Subcutaneous abdominal adipose tissue (tissue), 5 donors: Measurements from ENCODE around the gene SHPK.
A peak's percentile ranks its signal among the peaks of the same experiment; 100 is the strongest.

Experiments used
- H3K27ac ChIP-seq: one replicate; pipeline ENCODE4 v1.7.0; 2013; ENCODE audit warnings: low read depth, mild to moderate bottlenecking, inconsistent platforms, low read length, moderate library complexity
- H3K27me3 ChIP-seq, 5 donors: one replicate each; pipeline ENCODE4 v1.7.0; 2013; ENCODE audit warnings: low read length in 5 of 5, inconsistent platforms in 1 of 5; ENCODE audit not compliant: control insufficient read depth in 5 of 5, insufficient read depth in 4 of 5
- H3K36me3 ChIP-seq, 5 donors: one replicate each; pipeline ENCODE4 v1.7.0; 2013; ENCODE audit warnings: low read length in 5 of 5; ENCODE audit not compliant: control insufficient read depth in 5 of 5, insufficient read depth in 5 of 5
- H3K4me1 ChIP-seq, 5 donors: one replicate each; pipeline ENCODE4 v1.7.0; 2013; ENCODE audit warnings: low read length in 5 of 5, mild to moderate bottlenecking in 3 of 5, moderate library complexity in 1 of 5; ENCODE audit not compliant: control insufficient read depth in 5 of 5, insufficient read depth in 5 of 5
- H3K4me3 ChIP-seq, 5 donors: one replicate each; pipeline ENCODE4 v1.7.0; 2013; ENCODE audit warnings: low read length in 5 of 5, low read depth in 1 of 5
- H3K9ac ChIP-seq, 5 donors: one replicate each; pipeline ENCODE4 v1.7.0; 2013; ENCODE audit warnings: low read length in 5 of 5, mild to moderate bottlenecking in 4 of 5, moderate library complexity in 3 of 5
- H3K9me3 ChIP-seq, 5 donors: one replicate each; pipeline ENCODE4 v1.7.0; 2013; ENCODE audit warnings: low read length in 5 of 5; ENCODE audit not compliant: control insufficient read depth in 5 of 5
- donor health status: healthy.
- donor health status: healthy.
- donor health status: healthy.
- donor health status: healthy.
- donor health status: healthy.

SHPK gene

DNA sequence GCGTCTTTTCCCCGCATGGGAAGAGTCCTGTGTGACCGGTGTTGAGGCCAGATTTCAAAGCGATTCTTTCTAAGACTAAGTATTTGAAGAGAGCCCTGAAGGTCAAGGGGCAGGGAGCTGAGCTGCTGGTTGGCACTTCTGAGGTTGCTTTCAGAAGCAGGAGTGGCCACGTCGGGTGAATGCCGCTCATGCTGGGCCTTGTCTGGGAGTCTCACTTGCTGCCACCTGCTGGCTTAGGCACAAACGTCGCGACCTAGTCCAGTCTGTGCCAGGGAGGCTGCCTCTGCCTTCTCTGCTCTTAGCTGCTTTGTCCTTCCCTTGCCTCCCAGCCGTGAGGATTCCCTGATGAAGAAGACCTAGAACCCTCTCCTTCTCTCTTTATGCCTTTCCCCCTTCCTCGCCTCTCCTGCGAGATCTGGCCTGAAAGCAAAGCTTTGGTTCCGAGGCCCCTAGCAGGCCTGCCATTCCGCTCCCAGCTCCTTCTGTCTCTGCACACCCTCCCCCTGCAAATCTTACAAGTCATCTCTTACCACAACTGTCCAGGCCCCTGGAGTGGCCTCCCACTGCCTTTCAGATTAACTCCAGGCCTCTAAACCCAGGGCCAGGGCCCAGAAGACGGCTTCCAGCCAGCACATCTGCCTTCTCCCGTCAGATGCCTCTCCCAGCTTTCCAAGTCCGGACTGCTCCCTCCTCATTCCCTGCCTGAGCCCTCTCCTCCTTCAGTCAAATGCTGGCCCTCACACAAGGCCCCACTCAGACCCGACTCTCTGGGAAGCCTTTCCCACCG, 11.9 kb upstream of the SHPK start:
- Histone ChIP-seq H3K36me3 (peaks cover 0 to 57% (median 20%) of the 10 kb centered on the region in 5 donors), H3K27me3 (no peaks in the 10 kb centered on the region), H3K4me3 (no peak overlapping the region), H3K9me3 (no peaks in the 10 kb centered on the region), H3K4me1 (peaks cover 2 to 17% (median 13%) of the 10 kb centered on the region in 5 donors), H3K27ac (peak overlapping the region; percentile 37), H3K9ac (peak overlapping the region in 2 of 5 donors; percentile 49 to 67)

- Histone ChIP-seq H3K27me3 (no peaks in the 10 kb centered on the region), H3K9me3 (no peaks in the 10 kb centered on the region), H3K36me3 (peaks cover 0 to 59% (median 20%) of the 10 kb centered on the region in 5 donors), H3K4me1 (peaks cover 2 to 17% (median 13%) of the 10 kb centered on the region in 5 donors), H3K4me3 (no peak overlapping the region), H3K9ac (peak overlapping the region in 2 of 5 donors; percentile 49 to 67), H3K27ac (peak overlapping the region; percentile 37)
Observed at GRCh38 chr17:3647251-3647650, 11.2 kb upstream of the SHPK start.

GRCh38 chr17:3645310-3645709, 9.3 kb upstream of the SHPK start:
- Histone ChIP-seq H3K9me3 (no peaks in the 10 kb centered on the region), H3K27me3 (no peaks in the 10 kb centered on the region), H3K36me3 (peaks cover 0 to 67% (median 26%) of the 10 kb centered on the region in 5 donors), H3K27ac (no peak overlapping the region), H3K9ac (no peak overlapping the region), H3K4me1 (peaks cover 2 to 17% (median 13%) of the 10 kb centered on the region in 5 donors), H3K4me3 (no peak overlapping the region)

GRCh38 chr17:3643889-3644349, 7.9 kb upstream of the SHPK start:
- Histone ChIP-seq H3K4me3 (no peak overlapping the region), H3K27me3 (no peaks in the 10 kb centered on the region), H3K9me3 (no peaks in the 10 kb centered on the region), H3K36me3 (peaks cover 0 to 61% (median 27%) of the 10 kb centered on the region in 5 donors), H3K27ac (no peak overlapping the region), H3K9ac (no peak overlapping the region), H3K4me1 (peaks cover 2 to 17% (median 13%) of the 10 kb centered on the region in 5 donors)

DNA sequence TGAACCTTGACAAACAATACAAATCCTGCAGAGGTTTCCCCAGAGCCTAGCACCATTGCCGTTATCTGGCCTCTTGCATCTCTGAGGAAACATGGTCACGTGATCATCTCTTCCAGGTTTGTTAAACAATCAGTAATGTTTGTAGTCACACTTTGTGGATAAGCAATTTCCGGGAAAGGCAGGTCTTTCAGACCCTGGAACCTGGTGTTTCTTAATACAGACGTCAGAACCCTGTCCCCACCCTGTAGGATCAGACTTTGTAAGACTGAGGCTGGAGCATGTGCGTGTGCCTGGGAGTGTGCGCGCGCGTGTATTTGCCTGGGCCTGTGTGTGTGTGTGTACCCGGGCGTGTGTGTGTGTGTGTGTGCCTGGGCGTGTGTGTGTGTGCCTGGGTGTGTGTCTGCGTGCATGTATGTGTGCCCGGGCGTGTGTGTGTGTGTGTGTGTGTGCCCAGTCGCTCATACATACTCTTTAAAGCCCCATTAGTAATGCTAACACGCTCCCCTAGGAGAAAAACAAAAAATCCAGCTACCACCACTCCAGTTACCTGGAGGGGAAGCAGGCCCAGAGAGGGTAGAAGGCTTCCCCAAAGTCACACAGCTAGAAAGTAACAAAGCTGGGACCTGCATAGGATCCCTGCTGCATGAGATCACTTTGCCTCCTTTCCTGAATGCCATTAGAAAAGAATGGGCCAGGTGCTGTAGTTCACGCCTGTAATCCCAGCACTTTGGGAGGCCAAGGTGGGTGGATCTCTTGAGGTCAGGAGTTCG, 5.9 kb upstream of the SHPK start:
- H3K9ac ChIP-seq: no peak overlapping the region
- peaks cover 0 to 13% (median 12%) of the 10 kb centered on the region in 5 donors for H3K4me1 ChIP-seq
- peaks cover 0 to 47% (median 24%) of the 10 kb centered on the region in 5 donors for H3K36me3 ChIP-seq
- H3K4me3 ChIP-seq: no peak overlapping the region
- H3K9me3 ChIP-seq: no peaks in the 10 kb centered on the region
- no peaks in the 10 kb centered on the region for H3K27me3 ChIP-seq
- H3K27ac ChIP-seq: no peak overlapping the region

DNA sequence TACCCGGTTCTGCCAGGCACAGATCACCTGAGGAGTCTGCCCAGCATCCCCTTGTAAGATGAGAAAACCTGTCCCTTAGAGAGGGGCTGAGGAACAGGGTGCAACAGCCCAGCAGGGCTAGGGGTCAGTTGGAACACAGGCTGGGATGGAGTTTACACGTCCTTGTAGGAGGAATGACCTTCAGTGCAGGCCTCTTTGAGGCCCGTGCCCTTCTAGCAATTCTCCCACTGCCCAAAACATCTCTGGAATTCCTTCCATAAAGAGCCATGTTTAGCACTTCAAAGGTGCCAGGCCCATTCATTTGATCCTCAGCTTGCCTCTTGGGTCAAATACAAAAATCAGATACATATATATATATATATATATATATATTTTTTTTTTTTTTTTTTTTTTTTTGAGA, 5.0 kb upstream of the SHPK start:
- Histone ChIP-seq H3K9me3 (no peaks in the 10 kb centered on the region), H3K36me3 (peaks cover 0 to 47% (median 24%) of the 10 kb centered on the region in 5 donors), H3K27me3 (no peaks in the 10 kb centered on the region), H3K27ac (no peak overlapping the region), H3K4me3 (no peak overlapping the region), H3K9ac (no peak overlapping the region), H3K4me1 (peaks cover 0 to 19% (median 15%) of the 10 kb centered on the region in 5 donors)

DNA sequence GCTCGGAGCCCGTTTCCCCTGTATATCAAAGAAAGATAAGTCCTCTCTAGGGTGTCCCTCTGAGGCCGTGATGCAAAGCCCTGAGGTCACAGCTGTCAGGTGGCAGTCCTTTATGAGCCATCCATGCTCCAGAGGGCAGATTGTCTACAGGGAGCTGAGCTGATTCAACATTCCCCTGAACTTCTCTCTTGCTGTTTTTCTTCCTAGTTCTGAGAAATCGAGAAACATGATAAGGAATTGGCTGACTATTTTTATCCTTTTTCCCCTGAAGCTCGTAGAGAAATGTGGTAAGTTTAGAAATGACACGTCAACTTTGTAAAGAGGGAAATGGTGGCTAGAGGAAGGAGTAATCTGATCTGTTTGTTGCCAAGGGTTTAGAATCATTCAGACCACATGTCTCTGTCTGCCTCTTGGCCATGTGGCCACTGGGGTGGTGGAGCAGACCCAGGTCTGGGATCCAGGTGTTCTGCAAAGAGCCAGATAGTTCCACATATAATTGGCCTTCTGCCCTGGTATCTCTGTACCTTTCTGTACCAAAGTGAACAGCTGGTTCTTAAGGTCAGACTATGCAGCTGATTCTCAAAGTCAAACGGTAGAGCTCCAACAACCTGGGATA, 4.0 kb upstream of the SHPK start:
- Histone ChIP-seq H3K4me3 (no peak overlapping the region), H3K36me3 (peaks cover 0 to 43% (median 21%) of the 10 kb centered on the region in 5 donors), H3K9me3 (no peaks in the 10 kb centered on the region), H3K9ac (peak overlapping the region in 3 of 5 donors; percentile 10 to 26 (median 11)), H3K27ac (no peak overlapping the region), H3K27me3 (no peaks in the 10 kb centered on the region), H3K4me1 (peaks cover 0 to 27% (median 21%) of the 10 kb centered on the region in 5 donors)

- peak overlapping the region in 4 of 5 donors; percentile 83 to 93 (median 87) for H3K9ac ChIP-seq
- no peaks in the 10 kb centered on the region for H3K27me3 ChIP-seq
- H3K27ac ChIP-seq: peak overlapping the region; percentile 91
- H3K4me1 ChIP-seq: peaks cover 2 to 45% (median 35%) of the 10 kb centered on the region in 5 donors
- H3K36me3 ChIP-seq: peaks cover 0 to 26% (median 17%) of the 10 kb centered on the region in 5 donors
- H3K9me3 ChIP-seq: no peaks in the 10 kb centered on the region
- peak overlapping the region; percentile 66 to 97 (median 92) for H3K4me3 ChIP-seq
Observed at GRCh38 chr17:3636908-3637373, 891 bp upstream of the SHPK start.

GRCh38 chr17:3635474-3636153, 436 bp downstream of the SHPK start:
- Histone ChIP-seq H3K36me3 (peaks cover 0 to 17% (median 8%) of the 10 kb centered on the region in 5 donors), H3K4me1 (peaks cover 2 to 45% (median 33%) of the 10 kb centered on the region in 5 donors), H3K27me3 (no peaks in the 10 kb centered on the region), H3K9me3 (no peaks in the 10 kb centered on the region), H3K27ac (peak overlapping the region; percentile 91), H3K4me3 (peak overlapping the region; percentile 74 to 97 (median 92)), H3K9ac (peak overlapping the region; percentile 26 to 90 (median 83))
